ENCODE results near the gene STEAP1B.

The STEAP1B gene

GRCh38 chr7:22397981-22398380 lies 102.0 kb downstream of the STEAP1B start:
- DNase-seq, result no peak

DNA sequence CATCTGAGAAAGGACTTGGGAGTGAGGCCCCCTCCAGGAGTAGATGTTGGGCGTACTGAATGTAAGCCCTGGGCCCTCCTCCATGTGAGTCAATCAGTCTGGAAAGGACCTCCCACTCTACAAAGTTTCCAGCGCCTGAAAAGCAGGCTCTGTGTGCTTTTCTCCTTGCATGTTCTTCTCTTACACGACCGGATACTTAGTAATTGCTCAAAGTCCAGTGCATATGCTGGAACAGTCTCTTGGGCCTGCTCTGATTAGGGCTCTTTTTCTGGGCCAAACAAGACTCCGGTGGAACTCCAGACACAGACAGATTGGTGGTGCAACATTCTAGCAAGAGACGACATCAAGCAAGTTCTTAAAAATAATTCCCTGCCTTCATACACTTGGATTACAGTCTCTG lies 104.8 kb downstream of the STEAP1B start:
- no peak for DNase-seq

- no peak for DNase-seq
These were observed 105.2 kb downstream of the STEAP1B start for GRCh38 chr7:22394739-22395138.

DNA sequence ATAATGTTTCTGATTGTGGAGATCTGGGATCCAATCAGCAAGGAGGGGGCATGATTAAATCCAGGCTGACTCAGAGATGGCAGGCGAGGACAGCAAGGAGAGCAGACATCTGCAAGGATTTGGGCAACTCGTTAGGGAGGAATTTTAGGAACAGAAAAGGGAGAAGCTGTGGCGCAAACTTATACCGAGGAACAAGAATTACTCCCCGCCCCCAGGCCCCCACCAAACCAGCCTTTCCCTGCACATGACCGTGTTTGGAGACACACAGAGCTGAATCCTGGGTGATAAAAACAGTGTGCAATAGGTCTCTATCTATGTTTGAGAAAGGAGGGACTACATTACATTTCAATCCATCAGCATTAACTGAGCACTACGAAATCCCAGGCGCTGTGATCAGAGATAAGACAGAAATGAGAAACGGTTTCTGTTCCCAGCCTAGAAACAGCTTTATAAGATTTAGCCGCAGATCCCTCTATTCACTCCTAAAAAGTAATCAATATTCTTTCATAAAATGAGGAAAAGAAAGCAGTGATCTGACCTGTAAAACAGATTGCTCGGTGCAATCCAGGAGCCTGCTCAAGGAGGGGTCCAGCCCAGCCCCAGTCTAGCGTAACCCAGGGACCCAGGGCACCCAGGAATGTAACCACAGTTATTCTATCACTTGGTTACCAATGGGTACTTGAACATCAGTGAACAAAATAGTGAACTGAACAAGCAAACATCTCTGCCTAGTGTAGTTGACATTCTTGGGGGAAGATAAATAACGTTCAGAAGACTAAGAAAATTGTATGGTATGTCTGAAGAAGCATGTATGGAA lies 105.9 kb downstream of the STEAP1B start:
- DNase-seq, result no peak

DNA sequence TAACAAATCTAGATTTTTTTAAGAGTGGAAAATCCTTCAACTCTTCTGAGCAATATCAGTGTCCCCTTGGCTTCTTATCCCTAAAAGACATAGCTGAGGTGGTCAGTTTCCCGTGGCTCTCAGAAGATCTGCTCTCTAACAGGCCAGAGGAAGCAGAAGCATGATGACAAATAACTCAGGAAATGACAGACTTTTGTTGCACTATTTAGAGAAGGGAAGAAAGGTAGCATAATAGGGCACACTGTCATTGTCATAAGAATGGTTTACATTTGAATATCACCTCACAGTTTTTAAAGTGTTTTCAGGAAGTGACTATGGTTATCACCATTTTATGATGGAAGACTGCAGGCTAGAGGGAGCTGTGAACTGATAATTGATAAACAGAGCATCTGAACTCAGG lies 109.5 kb downstream of the STEAP1B start:
- no peak for DNase-seq

GRCh38 chr7:22389892-22390291 lies 110.1 kb downstream of the STEAP1B start:
- DNase-seq, result no peak

DNA sequence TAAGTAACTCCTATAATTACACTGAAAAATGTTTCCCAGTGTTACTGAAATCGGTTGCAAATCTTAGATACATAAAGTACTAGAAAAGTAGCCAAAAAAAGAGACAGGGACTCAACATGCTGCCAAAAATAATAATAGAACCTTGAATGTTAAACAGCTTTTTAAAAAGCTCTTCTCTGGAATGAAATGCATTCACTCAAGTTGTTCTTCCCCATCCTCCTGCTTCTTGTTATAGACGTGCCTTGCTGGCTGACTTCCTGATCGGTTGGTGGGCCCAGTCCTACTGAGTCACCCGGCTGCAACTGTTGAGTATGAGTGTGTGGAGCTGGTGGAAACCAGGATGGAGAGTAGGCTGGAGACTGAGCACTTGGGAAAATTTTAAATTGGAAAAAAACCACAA lies 112.4 kb downstream of the STEAP1B start:
- no peak for DNase-seq

DNA sequence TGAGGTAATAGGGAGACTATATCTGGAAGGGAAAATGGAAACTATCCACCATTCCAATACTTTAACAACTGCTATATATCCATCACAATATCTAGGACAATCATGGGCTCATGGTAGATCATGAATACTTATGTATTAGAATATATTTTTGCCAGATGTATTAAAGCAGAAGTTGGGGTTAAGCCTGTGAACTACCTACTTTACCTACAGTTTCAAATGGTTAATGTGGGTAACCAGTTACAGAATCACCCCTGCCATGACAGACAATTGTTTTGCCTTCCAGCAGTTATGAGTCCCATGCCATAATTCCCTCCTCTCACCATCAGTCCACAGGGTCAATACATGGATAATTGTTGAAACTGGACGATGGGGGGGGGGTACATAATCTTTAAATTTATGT lies 113.1 kb downstream of the STEAP1B start:
- no peak for DNase-seq

DNA sequence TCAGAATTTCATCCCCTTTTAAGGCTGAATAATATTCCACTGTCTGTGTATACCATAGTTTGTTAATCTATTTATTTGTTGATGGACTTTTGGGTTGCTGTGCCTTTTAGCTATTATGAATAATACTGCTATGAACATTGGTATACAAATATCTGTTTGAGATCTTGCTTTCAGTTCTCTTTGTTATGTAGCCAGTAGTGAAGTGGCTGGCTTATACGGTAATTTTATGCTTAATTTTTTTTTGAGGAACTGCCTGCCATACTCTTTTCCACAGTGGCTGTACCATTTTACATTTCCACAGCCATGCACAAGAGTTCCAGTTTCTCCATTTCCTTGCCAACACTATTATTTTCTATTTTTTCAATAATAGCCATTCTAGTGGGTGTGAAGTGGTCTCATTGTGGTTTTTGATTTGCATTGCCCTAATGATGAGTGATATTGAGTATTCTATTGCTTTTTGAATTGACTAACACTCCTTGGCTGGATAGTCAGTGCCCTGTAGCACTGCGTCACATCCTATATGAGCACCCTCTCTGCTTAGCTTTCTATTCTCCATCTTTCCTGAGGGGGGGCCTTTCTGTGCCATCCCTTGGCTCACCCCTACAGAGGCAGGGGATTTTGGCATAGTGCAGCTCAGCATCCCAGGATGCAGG lies 113.7 kb downstream of the STEAP1B start:
- no peak for DNase-seq

DNA sequence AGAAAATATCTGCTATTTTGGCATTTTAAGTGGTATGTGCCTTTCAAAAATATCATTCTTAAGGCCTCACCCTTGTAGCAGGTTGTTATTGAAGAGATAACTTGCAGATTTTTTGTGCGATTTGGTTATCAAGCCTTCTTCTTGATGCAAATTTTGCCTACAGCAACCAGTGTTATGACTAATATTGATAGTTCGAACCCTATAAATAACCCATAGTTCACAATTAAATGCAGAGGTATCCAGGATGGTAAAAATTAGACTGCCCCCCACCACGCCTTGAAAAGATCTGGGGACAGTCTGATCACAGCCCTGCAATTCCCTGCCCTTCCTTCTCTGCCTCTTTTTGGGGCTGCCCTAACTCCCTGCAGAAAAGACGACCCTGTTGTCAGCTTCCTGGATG lies 114.7 kb downstream of the STEAP1B start:
- no peak for DNase-seq

DNA sequence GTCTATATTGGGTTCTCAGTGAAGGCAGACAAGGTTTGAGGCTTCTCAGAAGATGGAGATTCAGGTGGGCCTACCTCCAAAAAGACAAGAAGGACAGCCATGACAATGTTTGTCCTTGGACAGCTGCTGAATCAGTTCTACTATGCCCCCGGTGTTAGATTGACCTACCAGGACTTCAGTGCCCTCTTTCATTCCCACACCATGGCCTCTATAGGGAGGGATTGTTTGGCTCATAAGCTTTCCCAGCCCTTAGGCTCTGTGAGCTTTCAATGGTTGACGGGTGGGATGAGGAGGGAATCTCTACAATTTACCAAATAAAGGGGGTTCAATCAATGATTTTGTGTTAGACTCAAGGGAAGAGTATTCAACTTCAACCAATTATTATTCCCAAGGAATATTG lies 119.7 kb downstream of the STEAP1B start:
- DNase-seq, result no peak

- DNase-seq, result no peak
These were observed 121.6 kb downstream of the STEAP1B start for GRCh38 chr7:22378199-22378980.

DNA sequence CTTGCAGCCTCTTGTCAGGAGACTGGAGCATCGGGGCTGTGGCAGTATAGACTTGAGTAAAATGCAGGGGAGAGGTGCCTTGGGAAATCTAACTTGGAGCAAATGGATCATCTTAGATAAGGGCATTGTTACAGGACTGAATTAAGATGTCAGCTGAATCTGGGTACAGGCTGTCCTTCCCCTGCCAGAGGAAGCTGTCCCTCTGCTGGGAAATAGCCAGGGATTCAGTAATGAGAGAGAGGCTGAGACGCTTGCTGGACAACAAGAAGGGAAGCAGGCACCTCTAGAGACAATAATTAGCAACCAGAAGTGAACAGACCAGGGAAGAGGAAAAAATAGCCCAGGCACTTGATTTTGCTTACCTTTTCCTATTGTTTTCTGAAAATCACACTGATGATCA lies 122.3 kb downstream of the STEAP1B start:
- DNase-seq, result no peak

- no peak for DNase-seq
These were observed 124.5 kb downstream of the STEAP1B start for GRCh38 chr7:22375359-22376048.

DNA sequence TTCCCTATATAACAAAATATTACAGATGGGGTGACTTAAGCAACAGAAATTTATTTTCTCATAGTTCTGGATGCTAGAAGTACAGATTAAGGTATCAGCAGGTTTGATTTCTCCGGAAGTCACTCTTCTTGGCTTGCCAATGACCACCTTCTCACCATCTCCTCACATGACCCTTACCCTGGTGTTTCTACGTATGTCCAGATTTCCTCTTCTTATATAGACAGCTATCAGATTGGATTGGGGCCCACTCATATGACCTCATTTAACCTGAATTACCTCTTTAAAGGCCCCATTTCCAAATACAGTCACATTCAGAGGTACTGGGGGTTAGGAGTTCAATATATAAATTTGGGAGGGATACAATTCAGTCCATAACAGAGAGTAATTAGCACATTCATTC lies 126.1 kb downstream of the STEAP1B start:
- DNase-seq, result no peak

DNA sequence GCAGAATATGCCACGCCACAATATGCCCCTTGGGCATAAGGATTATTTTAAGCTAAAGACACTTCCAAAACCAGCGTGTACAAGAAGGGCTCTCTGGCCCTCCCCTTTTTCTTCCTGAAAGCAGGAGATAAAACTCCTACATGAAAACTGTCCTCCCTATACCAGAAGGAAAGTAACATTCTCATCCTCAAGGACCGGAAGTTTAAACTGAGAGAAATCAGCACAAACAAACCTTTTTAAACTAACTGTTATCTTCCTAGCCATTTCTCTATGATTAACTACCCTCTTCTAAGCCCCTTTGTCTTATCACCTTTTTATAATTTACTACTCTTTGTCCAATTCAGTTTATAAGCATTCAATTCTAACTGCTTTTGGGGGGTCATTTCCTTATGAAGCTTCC lies 126.6 kb downstream of the STEAP1B start:
- no peak for DNase-seq

- no peak for DNase-seq
These were observed 127.1 kb downstream of the STEAP1B start for GRCh38 chr7:22372863-22373262.

DNA sequence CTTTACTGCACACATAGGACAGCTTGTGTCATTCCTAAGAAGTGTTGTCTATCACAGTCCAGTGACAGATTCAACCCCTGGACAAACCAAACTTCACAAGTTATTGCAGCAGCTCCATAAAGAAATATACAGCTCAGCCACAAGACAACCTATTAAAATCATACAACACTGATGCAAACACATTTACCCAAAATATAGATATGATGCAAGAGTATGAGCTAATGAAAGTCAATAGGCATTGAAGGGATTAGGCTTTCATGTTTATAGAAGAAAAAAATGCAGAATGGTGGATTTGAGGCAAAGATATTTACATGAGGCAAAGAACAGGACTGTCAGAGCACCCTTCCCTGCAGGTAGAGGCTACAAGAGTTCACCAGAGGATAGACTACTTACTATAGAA lies 128.1 kb downstream of the STEAP1B start:
- no peak for DNase-seq

Data from CD4-positive, alpha-beta T cell treated with Interleukin-17A for 1 hour (primary cell).